Measurements from ENCODE around the gene ABI1. TPM values are rescaled to one million over a fixed set of nuclear protein-coding genes. Genes with fewer than 3 reads are reported as not detected.

ABI1 gene
- total RNA-seq, 2 donors from 2014 or later, result 20.3 to 27.7 TPM

DNA sequence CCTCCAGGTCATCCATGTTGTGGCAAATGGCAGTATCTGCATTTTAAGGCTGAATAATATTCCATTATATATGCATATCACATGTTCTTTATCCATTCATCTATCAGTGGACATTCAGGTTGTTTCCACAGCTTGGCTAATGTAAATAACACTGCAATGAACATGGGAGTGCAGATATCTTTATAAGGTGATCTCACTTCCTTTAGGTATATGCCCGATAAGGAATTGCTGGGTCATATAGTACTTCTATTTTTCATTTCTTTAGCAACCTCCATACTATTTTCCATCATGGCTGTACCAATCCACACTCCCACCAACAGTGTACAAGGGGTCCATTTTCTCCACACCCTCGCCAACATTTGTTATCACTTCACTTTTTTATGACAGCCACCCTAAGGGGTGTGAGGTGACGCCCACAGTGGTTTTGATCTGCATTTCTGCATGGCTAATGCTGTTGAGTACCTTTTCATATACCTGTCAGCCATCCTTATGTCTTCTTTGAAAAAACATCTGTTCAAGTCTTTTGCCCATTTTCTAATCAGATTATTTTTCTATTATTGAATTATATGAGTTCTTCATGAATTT lies 18.9 kb downstream of the ABI1 start:
- H3K27me3 ChIP-seq, result no peaks in the 10 kb centered on the region
- H3K9me3 ChIP-seq, result no peaks in the 10 kb centered on the region
- H3K4me1 ChIP-seq, result no peaks in the 10 kb centered on the region
- no peak for DNase-seq (ENCODE audit: low spot score)
- H3K27ac ChIP-seq, result no peak overlapping the region
- TF ChIP-seq, protein P1, sequence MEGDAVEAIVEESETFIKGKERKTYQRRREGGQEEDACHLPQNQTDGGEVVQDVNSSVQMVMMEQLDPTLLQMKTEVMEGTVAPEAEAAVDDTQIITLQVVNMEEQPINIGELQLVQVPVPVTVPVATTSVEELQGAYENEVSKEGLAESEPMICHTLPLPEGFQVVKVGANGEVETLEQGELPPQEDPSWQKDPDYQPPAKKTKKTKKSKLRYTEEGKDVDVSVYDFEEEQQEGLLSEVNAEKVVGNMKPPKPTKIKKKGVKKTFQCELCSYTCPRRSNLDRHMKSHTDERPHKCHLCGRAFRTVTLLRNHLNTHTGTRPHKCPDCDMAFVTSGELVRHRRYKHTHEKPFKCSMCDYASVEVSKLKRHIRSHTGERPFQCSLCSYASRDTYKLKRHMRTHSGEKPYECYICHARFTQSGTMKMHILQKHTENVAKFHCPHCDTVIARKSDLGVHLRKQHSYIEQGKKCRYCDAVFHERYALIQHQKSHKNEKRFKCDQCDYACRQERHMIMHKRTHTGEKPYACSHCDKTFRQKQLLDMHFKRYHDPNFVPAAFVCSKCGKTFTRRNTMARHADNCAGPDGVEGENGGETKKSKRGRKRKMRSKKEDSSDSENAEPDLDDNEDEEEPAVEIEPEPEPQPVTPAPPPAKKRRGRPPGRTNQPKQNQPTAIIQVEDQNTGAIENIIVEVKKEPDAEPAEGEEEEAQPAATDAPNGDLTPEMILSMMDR (IDR thresholded peaks at IDR 0.05), result no peak
- no peak overlapping the region for H3K4me3 ChIP-seq
- no peaks in the 10 kb centered on the region for H3K36me3 ChIP-seq

DNA sequence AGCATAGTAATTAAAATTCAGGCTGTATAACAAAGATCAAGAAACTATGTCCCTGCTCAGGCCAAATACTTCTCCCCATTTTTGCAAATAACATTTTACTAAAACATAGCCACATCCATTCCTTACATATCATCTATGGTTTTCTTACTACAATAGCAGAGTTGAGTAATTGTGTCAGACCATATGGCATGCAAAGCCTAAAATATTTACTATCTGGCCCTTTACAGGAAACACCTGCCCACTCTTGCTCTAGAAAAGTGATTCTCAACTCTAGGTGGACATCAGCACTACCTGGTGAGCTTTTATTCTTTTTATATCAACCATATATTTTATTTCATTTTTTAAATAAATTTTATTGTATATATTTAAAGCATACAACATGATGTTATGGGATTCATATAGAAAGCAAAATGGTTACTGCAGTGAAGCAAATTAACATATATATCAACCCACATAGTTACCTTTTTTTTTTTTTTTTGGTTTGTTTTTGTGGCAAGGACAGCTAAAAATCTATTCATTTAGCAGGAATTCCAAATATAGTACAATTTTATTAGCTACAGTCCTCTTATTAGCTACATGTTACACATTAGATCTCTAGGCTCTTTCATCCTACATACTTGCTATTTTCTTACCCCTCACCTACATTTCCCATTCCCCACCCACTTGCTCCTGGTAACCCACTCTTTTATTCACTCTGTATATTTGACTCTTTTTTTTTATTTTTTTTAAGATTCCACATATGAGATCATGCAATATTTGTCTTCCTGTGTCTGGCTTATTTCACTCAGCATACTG lies 19.6 kb downstream of the ABI1 start:
- Histone ChIP-seq H3K36me3 (no peaks in the 10 kb centered on the region), H3K27ac (no peak overlapping the region), H3K4me1 (no peaks in the 10 kb centered on the region), H3K9me3 (no peaks in the 10 kb centered on the region), H3K4me3 (no peak overlapping the region), H3K27me3 (no peaks in the 10 kb centered on the region)
- TF ChIP-seq, protein P1 (IDR thresholded peaks at IDR 0.05), result no peak
- no peak for DNase-seq (ENCODE audit: low spot score)

DNA sequence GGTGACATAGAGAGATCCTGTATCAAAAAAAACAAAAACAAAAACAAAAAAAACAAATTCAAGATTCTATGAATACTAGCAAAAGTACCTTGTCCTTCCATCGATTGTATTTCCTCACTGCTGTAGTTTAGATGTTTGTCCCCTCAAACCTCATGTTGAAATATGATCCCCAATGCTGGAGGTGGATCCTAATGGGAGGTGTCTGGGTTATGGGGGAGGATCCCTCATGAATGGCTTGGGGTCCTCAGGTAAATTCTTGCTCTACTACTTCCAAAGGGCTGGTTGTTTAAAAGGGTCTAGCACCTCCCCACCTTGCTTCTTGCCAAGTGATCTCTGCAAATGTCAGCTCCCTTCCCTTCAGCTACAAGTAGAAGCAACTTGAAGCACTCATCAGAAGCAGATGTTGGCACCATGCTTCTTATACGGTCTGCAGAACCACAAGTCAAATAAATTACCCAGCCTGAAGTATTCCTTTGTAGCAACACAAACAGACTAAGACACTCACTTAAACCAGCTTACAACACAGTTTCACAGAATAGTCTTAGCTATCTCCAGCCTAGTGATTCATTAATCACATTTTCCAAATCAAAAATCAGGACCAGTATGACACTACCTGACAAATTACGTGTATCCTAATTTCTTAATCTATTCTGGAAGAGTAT lies 20.7 kb downstream of the ABI1 start:
- DNase-seq (ENCODE audit: low spot score), result no peak
- Histone ChIP-seq H3K4me3 (no peak overlapping the region), H3K36me3 (no peaks in the 10 kb centered on the region), H3K27me3 (no peaks in the 10 kb centered on the region), H3K9me3 (no peaks in the 10 kb centered on the region), H3K27ac (no peak overlapping the region), H3K4me1 (no peaks in the 10 kb centered on the region)
- TF ChIP-seq, protein P1 (IDR thresholded peaks at IDR 0.05), result no peak

DNA sequence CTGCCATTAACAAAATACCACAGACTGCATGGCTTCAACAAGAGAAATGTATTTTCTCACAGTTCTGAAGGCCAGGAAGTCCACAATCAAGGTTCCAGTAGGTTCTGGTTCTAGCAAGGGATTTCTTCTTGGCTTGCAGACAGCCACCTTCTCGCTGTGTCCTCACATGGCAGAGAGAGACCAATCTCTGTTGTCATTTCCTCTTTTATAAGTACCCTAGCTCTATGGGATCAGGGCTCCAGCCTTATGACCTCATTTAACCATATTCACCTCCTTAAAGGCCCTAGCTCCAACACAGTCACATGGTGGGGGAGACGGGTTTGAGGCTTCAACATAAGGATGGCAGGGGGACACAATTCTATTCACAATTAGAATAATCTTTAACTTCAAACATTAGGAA lies 23.6 kb downstream of the ABI1 start:
- no peaks in the 10 kb centered on the region for H3K9me3 ChIP-seq
- no peaks in the 10 kb centered on the region for H3K36me3 ChIP-seq
- no peak for DNase-seq (ENCODE audit: low spot score)
- TF ChIP-seq, protein P1 (IDR thresholded peaks at IDR 0.05), result no peak
- no peak overlapping the region for H3K27ac ChIP-seq
- no peak overlapping the region for H3K4me3 ChIP-seq
- H3K27me3 ChIP-seq, result no peaks in the 10 kb centered on the region
- no peaks in the 10 kb centered on the region for H3K4me1 ChIP-seq

DNA sequence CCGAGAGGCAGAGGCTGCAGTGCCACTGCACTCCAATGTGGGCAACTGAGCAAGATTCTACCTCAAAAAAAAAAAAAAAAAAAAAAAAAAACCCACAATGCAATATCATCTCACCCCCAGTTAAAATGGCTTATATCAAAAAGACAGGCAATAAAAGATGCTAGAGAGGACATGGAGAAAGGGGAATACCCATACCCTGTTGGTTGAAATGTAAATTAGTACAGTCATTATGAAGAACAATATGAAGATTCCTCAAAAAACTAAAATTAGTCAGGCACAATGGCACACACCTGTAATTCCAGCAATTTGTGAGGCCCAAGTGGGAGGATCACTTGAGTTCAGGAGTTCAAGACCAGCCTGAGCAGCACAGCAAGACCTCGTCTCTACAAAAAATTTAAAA lies 25.7 kb downstream of the ABI1 start:
- no peak for DNase-seq (ENCODE audit: low spot score)
- no peaks in the 10 kb centered on the region for H3K9me3 ChIP-seq
- H3K27me3 ChIP-seq, result no peaks in the 10 kb centered on the region
- H3K4me3 ChIP-seq, result no peak overlapping the region
- TF ChIP-seq, protein P1 (IDR thresholded peaks at IDR 0.05), result no peak
- H3K4me1 ChIP-seq, result no peaks in the 10 kb centered on the region
- H3K36me3 ChIP-seq, result no peaks in the 10 kb centered on the region
- no peak overlapping the region for H3K27ac ChIP-seq

All from right atrium auricular region (tissue), 2 donors.